Measurements from ENCODE around the gene GALNT17. TPM values are rescaled to one million over a fixed set of nuclear protein-coding genes. Genes with fewer than 3 reads are reported as not detected.
"Not testable (repeated sequence)": the region's sequence is repeated elsewhere in the genome, so short reads cannot be mapped to it uniquely, and the experiment has no call there.

The GALNT17 gene
- total and polyA plus RNA-seq, 11 donors, result 16.9 to 116 (median 73.1) TPM

DNA sequence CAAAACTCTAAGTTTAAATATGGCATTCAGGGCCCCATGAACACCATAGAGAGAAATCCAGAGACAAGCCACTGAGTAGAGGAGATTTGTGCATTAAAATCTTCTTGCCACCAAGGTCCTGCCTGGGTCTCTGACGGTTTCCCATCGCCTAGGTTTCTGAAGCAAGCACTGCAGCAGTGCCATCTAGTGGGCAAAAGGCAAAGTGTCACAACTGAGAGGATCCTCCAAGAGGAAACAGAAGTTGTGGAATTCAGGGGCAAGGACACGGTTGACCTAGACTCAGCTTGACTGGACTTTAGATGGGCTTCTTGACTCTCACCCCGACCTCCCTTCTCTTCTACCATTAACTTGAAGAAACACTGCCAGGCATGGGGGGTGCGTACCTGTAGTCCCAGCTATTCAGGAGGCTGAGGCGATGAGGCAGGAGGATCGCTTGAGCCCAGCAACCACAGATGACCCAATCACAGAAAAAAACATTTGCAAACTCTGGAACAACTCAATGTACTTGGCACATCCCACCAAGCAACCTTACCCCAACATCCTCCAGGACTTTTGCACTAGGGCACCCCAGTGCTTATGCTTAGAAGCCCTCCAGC is 604.1 kb downstream of the GALNT17 start:
- H3K27ac ChIP-seq, result no peak overlapping the region
- peaks cover 0 to 5% (median 0%) of the 10 kb centered on the region in 9 donors for H3K27me3 ChIP-seq
- ATAC-seq (peak in 3 of 4 donors; percentile 63 to 69 (median 68)), DNase-seq (peak in 4 of 5 donors; percentile 32 to 54 (median 49))
- H3K36me3 ChIP-seq, result no peaks in the 10 kb centered on the region
- H3K9me3 ChIP-seq, result no peaks in the 10 kb centered on the region
- H3K4me3 ChIP-seq, result no peak overlapping the region
- intact Hi-C loops (cut with DNase I), result loop anchor here in 9 of 10 donors (1.0 to 10.0 kb wide), 11 partner anchors 321 to 911 kb away; partner anchors contain the start of gene GALNT17 (in 1 of the 9)
- H3K4me1 ChIP-seq, result peaks cover 0 to 6% (median 0%) of the 10 kb centered on the region in 12 donors
- WGBS, 4 donors, result 34 to 43% (median 38%) methylated on average over 7 of the region's 7 CpGs
- TF ChIP-seq POLR2A (IDR thresholded peaks at IDR 0.05), result no peak
- TF ChIP-seq, protein P1, sequence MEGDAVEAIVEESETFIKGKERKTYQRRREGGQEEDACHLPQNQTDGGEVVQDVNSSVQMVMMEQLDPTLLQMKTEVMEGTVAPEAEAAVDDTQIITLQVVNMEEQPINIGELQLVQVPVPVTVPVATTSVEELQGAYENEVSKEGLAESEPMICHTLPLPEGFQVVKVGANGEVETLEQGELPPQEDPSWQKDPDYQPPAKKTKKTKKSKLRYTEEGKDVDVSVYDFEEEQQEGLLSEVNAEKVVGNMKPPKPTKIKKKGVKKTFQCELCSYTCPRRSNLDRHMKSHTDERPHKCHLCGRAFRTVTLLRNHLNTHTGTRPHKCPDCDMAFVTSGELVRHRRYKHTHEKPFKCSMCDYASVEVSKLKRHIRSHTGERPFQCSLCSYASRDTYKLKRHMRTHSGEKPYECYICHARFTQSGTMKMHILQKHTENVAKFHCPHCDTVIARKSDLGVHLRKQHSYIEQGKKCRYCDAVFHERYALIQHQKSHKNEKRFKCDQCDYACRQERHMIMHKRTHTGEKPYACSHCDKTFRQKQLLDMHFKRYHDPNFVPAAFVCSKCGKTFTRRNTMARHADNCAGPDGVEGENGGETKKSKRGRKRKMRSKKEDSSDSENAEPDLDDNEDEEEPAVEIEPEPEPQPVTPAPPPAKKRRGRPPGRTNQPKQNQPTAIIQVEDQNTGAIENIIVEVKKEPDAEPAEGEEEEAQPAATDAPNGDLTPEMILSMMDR (IDR thresholded peaks at IDR 0.05), result peak; percentile 67 to 91 (median 85)

DNA sequence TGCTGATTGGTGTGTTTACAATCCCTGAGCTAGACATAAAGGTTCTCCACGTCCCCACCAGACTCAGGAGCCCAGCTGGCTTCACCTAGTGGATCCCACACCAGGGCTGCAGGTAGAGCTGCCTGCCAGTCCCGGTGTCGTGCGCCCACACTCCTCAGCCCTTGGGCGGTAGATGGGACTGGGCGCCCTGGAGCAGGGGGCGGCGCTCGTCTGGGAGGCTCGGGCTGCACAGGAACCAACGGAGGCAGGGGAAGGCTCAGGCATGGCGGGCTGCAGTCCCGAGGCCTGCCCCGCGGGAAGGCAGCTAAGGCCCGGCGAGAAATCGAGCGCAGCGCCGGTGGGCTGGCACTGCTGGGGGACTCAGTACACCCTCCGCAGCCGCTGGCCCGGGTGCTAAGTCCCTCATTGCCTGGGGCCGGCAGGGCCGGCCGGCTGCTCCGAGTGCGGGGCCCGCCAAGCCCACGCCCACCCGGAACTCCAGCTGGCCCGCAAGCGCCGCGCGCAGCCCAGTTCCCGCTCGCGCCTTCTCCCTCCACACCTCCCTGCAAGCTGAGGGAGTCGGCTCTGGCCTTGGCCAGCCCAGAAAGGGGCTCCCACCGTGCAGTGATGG is 606.1 kb downstream of the GALNT17 start:
- DNase-seq, H3K27me3 ChIP-seq, H3K36me3 ChIP-seq, H3K4me1 ChIP-seq, ATAC-seq, H3K9me3 ChIP-seq, H3K27ac ChIP-seq, H3K4me3 ChIP-seq: not testable (repeated sequence)
- intact Hi-C loops (cut with DNase I), result loop anchor here in 8 of 10 donors (2.0 to 10.0 kb wide), 8 partner anchors 323 to 913 kb away; partner anchors contain the start of gene GALNT17 (in 1 of the 8)
- WGBS, 4 donors, result 57 to 92% (median 85%) methylated on average over 1 to 41 of the region's 42 CpGs

DNA sequence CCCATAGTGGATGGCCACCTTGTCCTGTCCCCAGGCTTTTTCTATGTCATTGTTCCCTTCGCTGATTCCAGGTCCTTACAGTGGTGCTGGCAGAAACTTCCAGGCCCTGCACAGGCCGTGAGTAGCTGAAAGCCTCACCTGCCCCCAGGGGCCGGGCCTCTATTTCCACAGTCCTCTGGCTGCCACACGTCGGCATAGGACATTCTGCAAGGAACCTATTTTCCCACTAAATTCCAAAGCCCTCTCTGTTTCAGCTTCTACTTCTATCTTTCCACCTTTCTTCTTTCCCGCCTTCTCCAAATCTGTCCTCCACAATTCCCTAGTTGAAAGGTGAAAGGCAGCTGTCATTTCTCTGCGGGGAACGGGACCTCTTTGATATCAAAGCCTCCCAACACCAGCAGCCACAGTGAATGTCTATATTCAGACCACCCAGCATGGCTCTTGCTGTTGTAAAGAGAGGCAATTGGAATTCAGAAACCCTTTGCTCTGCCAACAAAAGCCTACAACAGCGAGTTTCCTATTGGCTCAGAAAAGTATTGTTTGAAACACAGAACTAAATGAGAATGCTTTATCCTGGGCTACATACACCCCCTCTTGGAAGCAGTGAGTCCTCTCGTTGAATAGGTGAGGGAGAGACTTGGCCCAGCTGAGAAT is 607.7 kb downstream of the GALNT17 start:
- DNase-seq (no peak), ATAC-seq (no peak)
- H3K4me3 ChIP-seq, result no peak overlapping the region
- H3K27me3 ChIP-seq, result peaks cover 0 to 5% (median 0%) of the 10 kb centered on the region in 9 donors
- intact Hi-C loops (cut with DNase I), result loop anchor here in 6 of 10 donors (5.0 to 10.0 kb wide), 6 partner anchors 325 to 915 kb away; partner anchors contain the start of gene GALNT17 (in 1 of the 6)
- no peaks in the 10 kb centered on the region for H3K9me3 ChIP-seq
- H3K27ac ChIP-seq, result no peak overlapping the region
- 68 to 73% (median 71%) methylated on average over 10 of the region's 10 CpGs for WGBS, 4 donors
- no peak for TF ChIP-seq POLR2A (IDR thresholded peaks at IDR 0.05)
- TF ChIP-seq, protein P1 (IDR thresholded peaks at IDR 0.05), result no peak
- no peaks in the 10 kb centered on the region for H3K36me3 ChIP-seq
- H3K4me1 ChIP-seq, result no peaks in the 10 kb centered on the region

DNA sequence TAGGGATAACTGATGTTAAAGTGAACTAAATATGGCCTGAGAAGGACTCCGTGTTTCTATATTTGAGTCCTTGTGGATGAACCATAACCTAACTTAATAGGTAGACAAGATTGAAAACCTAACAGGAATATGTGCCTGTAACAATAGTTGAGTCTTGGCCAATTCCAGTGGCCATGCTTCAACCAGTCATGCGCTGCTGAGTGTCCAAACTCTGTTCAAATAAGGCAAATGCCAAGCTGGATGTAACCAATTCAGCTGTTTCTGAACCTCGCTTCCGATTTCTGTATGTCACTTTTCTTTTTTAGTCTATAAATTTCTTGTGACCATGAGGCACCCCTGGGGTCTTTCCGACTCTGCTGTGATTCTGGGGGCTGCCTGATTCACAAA is 608.2 kb downstream of the GALNT17 start:
- H3K27ac ChIP-seq, result no peak overlapping the region
- TF ChIP-seq, protein P1 (IDR thresholded peaks at IDR 0.05), result no peak
- TF ChIP-seq POLR2A (IDR thresholded peaks at IDR 0.05), result no peak
- no peaks in the 10 kb centered on the region for H3K9me3 ChIP-seq
- intact Hi-C loops (cut with DNase I), result no loop called here
- WGBS, 4 donors, result 84 to 90% (median 87%) methylated on average over 5 of the region's 5 CpGs
- no peaks in the 10 kb centered on the region for H3K36me3 ChIP-seq
- H3K4me3 ChIP-seq, result no peak overlapping the region
- no peaks in the 10 kb centered on the region for H3K4me1 ChIP-seq
- ATAC-seq (no peak), DNase-seq (no peak)
- peaks cover 0 to 5% (median 0%) of the 10 kb centered on the region in 9 donors for H3K27me3 ChIP-seq

Measured in heart left ventricle (tissue), 16 donors.